Fibroblast of peridontal ligament (primary cell): ENCODE measurements around the gene GANC.

Source experiments
- DNase-seq: peaks from one replicate; pipeline ENCODE4 v3.0.0-alpha.2; 2010; ENCODE audit errors: extremely low read depth

Gene GANC

DNA sequence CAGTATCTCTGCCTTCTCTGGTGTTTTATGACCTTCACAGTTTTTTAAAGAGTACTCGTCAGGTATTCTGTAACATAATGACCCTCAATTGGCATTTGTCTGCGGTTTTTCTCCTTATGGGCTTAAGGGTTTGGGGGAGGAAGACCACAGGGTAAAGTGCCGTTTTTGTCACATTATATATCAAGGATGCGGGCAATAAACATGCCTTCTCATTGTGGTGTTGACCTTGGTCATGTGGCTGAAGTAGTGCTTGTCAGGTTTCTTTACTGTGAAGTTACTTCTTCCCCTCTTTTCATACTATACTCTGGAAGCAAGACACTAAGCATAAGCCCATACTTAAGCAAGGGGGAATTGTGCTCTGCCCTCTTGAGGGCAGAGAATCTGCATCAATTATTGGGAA, 102.9 kb downstream of the GANC start:
- DNase-seq, result no peak

DNA sequence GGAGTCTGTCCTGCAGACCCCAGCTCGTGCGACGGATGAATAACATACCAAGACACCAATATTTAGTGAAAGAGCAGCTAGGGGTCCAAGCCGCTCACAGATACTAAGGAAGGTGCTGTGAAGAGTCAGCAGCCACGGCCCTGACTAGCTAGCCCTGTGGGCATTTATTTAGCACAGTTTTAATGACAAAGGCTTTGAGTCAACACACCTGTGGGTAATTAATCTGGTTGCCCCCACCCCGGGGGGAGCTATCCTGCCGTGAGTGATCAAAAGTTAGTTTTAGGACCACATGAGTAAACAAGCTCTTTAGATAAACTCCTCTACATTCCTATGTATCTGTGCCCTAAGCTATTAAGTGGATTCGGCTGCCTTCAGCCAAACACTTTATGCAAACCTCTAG, 105.0 kb downstream of the GANC start:
- no peak for DNase-seq

DNA sequence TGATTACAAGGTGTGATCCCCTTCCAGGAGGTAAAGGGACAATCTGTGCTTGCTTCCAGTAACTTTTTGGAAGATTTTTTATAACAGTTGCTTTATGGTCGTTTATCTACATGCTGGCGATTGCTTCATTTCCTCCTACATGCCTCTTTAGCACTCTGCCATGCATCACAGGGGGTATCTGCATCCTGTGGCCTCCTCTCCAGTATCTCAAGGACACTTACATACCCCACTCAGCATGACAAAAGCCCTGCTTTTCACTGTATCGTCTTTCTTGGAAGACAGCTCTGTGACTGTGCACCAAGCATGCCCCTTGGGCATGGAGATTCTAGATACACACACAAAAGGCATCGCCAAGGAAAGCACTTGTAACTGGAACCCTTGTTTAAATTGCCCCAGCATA, 111.6 kb downstream of the GANC start:
- no peak for DNase-seq

DNA sequence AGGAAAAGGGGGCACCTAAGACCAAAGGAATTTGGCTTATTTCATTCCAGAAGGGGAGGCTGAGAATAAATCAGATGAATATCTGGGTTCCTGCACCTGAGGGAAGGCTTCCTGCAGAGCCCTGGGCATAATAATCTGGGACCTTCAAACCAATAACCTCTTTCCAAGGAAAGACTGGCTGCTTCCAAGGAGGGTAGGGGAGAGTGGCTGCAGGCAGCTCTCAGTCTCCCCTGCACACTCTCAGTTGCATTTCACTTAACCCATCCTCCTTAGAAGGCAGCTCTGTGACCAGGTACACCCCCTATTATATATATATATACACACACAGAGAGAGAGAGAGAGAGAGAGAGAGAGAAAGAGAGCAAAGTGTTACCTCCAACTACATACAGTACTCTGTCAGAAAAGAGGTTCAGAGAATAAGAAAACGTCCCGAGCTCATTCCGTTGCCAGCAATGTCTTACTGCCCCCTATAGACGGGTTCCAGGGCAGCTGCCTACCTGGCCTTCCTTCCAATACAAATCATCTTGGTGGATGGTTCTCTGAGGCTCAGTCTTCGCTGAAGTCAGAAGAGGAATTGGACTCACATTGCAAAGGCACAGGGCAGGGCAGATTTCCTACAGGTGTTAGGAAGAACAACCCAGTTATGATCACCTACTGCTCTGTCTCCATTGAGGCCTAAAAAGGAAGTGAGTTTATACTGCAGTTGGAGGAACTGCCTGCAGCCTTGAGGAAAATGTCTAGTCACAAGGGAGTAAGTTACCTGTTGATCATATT, 112.4 kb downstream of the GANC start:
- DNase-seq, result peak; percentile 52

DNA sequence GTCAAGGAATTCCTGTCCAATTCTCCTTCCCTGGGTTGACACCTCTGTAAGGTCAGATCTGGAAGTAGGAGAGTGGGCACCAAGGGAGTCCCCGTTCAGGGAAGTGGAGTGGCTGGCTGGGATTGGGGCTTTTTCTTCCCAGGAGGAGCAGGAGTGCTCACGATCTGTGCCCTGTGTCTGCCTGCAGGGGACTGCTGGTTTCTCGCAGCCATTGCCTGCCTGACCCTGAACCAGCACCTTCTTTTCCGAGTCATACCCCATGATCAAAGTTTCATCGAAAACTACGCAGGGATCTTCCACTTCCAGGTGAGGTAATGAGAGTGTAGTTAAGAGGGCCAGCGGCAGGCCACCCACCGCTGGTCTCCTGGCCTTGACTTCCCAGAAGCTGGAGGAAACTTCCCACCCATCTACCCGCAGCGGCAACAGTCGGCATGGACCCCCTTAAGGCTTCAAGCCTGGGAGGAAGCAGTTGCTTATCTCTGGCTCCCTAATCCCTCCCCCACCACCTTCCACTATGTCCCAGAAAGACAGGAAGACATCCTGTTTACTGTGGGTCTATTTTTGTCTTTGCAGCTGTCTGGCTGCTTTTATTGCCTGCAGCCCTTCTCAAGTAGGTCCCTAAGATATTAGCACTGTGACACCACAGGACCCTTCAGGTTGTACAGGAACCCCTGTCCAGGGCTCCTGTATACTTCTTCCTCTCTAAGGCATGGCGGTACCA, 113.1 kb downstream of the GANC start:
- no peak for DNase-seq

DNA sequence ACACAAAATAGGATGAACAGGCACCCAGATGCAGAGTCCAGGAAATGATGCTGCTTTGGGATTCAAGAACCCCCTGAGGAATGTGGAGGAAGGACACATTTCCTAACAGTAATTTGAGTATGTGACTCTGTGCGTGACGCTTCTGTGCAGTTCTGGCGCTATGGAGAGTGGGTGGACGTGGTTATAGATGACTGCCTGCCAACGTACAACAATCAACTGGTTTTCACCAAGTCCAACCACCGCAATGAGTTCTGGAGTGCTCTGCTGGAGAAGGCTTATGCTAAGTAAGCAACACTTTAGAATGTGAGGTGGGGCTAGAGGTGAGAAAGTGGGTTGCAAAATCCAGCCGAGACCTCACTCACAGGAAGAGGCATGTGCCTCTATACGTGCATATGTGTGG, 114.6 kb downstream of the GANC start:
- peak; percentile 38 for DNase-seq

DNA sequence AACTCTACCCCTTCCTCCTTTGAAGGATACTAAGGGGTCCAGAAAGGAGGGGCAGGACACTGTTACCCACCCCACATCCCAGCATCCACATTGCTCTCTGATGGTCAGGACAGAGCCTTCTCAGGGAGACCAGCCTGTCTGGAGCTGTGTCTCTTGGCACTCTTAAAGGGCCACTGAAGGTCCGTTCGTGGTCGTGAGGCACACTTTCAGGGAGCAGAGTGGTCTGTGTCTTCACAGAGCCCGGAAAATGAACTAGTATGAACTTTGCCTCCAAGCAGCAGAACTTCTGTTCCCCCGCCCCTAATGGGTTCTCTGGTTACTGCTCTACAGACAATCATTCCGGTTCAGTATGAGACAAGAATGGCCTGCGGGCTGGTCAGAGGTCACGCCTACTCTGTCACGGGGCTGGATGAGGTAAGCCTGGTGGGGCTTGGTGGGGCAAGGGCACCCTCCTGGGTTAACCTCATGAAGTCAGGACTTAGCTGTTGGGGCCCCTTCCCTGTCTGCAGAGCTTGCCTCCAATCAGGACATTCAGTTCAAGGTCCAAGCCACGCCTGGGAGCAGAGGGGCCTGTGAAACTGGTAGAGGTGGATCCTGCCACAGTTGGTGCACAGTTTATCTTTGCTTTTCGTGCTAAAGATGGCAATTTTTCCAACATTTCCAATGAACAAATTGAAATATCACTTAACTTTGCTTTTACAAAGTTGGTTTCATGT, 119.5 kb downstream of the GANC start:
- DNase-seq, result no peak

DNA sequence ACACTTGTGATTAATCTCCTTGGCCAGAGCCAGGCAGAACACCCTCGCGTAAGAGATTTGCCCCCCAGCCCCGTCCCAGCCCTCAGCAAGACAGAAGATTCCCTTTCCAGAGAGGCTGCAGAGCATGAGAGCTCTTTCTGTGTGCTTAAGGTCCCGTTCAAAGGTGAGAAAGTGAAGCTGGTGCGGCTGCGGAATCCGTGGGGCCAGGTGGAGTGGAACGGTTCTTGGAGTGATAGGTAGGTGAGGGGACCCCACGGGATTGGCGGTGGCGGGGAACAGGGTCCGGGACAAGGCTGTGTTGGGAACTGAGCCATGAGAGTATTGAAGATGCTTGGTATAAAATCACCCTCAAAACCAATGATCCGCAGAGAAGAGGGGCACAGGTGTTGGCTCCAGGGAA, 121.1 kb downstream of the GANC start:
- no peak for DNase-seq

DNA sequence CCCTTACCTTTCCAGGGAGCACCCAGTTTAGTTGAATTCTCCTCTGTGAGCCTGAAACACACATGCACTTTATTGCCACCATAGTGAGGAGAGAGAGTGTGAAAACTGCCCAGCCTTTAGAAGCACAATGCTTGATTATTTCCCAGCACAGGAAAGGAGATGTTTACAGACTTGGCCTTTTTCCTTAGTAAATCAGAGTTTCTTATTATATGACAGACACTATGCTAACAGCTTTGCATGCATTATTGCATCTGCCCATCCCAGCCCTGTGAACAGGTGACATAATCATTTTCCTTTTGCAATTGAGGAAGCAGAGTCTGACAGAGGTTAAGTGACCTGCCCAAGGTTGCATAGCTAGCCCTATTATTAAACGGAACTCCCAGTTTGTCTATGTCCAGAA, 122.8 kb downstream of the GANC start:
- DNase-seq, result no peak

DNA sequence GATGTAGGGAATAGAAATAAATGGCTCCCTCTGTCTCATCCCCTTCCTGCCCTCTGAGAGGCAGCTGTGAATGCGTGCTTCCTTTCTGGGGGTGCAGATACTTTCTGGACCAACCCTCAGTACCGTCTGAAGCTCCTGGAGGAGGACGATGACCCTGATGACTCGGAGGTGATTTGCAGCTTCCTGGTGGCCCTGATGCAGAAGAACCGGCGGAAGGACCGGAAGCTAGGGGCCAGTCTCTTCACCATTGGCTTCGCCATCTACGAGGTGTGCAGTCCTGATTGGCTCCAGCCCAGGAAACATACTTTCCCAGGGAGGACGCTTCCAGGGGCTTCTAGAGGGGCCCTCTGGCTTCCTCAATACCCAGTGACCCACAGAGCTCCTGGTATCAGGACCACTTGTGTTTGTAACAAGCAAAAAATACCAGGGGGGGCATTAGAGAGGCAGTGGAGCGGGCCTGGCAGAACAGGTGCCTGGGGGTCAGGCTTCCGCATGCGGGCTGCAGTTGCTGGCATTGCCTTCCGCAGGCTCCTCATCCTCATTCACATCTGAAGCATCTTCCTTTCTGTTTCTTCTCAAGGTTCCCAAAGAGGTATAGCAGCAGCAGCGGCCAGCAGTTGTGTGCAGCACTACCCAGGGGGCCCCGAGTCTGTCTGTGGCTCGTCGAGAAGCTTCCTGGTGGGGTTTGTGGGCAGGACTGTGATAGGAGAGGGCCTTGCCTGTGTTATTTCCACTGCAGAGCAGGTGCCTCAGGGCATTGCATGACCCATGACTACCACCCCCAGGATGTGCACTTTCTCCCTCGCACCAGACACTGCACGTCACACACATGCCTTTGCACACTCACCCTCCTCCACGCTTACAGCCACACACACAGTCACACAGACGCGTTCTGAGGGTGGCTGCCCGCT, 128.8 kb downstream of the GANC start:
- DNase-seq, result no peak

DNA sequence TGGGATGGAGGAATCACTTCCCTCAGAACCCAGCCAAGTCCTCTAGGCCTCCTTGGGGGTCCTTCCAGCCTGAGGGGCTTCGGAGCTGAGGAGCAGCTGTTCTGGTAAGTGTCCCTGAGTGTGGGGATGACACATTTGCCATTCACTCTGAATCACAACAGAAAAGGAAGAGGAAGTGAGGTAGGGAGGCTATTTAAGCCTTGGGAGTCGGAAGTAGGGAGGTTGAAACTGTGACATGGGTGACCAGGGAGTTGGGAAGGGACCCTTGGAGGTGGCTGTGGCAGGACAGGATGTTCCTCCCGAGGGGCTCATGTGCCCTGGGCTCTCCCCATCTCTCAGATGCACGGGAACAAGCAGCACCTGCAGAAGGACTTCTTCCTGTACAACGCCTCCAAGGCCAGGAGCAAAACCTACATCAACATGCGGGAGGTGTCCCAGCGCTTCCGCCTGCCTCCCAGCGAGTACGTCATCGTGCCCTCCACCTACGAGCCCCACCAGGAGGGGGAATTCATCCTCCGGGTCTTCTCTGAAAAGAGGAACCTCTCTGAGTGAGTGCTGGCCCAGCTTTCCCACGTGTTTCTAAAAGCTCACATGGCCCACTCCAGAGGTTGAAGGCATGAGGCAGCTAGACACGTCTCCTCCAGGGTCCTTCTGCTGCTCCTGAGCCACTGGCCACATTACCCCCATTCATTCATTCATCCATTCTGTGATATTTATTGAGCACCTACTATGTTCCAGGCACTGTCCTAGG, 129.6 kb downstream of the GANC start:
- no peak for DNase-seq

DNA sequence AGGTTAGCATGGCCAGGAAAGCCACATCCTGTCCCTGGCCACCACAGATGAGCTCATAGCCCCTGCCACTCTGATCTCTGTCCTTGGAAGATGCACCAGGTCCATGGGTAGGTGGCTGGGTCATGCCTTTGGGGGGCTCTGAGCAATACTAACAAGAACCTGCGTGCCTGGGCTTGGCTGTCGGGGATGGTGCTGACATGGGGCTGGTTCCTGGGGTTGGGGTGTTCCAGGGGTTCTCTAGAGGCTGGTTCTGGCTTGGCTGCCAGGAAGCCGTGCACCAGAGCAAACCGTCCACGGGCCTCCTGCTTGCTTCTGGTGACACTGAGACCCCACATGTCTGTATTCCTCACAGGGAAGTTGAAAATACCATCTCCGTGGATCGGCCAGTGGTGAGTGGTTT, 130.4 kb downstream of the GANC start:
- no peak for DNase-seq

DNA sequence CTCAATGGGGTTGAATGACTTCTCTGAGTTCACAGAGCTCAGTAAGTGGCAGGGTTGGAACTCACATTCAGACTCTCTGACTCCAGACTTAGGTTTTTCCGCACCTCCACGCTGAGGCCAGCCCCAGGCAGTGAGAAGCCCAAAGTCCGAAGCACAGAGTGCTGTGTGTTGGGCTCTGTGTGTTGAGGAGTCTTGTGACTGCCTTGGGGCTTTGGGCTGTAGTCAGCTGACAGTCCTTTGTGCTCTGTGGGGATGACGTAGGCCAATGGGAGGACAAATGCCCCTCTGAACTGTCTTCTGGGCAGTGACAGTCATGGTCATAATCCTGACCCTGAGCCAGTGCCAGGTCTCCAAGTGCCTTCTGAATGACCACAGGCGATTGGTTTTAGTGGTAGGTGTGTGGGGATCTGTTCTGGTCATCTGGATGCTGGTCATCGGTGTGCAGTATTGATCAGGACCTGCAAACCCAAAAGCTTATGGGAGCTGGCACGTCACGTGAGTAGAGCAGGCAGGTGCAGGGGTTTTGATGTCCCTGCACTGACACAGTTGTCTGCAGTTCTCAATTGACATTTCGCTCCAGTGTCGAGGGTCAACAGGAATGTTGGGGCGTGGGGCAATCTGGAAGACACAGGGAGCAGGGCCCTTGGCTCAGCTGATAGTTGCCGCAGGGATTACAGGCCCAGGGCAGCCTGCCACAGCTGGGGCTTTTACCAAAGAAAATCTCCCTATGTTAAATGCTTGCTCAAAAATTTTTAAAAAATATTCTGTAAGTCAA, 131.6 kb downstream of the GANC start:
- DNase-seq, result no peak

DNA sequence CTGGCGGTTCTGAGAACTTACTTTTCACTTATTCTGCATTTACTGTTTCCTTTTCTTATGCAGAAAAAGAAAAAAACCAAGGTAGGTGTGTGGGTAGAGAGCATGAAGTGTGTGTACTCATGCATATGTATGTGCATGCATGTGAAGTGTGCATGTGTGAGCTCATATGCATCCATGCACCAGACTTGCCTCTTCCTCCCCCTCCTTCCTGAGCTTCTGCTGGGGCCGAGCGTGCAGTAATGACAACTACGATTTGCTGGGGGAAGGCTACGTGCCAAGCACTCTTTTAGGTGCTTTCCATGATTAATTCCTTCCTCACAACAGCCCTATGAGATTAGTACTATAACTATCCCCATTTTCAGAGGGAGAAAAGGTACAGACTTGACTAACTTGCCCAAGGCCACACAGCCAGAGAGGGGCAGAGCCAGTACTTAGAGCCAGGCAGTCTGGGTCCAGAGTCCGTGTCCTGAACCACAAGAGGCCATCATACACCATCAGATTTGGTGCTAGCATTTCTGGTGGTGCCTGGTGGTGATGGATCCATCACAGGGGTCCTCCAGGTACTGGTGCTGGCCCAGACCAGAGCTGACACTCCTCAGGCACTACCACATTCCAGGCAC, 133.0 kb downstream of the GANC start:
- no peak for DNase-seq
